ENCODE results near the gene ABCA8. TPM values are rescaled to one million over a fixed set of nuclear protein-coding genes. Genes with fewer than 3 reads are reported as not detected.

Gene ABCA8
- polyA plus RNA-seq, 2 of the 4 experiments (the other 2 are of a cell fraction), result 0.26 to 0.34 TPM

DNA sequence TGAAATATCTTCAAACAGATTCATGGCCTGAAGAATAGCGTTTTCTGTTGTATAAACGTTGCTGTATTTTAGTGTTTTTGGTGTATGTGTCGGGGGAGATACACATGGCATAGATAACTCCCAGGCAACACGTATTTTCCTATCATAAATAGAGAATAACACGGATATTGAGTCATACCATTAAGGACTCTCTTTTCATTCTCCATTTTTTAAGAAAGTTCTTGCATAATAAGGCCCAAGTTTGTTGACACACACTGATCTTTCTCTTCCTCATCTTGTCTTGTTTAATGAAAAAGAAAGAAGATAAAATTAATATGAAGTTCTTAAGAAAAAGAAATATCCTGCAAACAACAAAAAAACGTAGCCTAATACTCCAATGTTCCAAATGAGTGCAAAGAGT is 13.4 kb downstream of the ABCA8 start:
- TF ChIP-seq HOXA7 (CRISPR knock-in tag; IDR thresholded peaks at IDR 0.05) (no peak), ZNF302 (CRISPR knock-in tag; IDR thresholded peaks at IDR 0.05) (no peak), EHMT2 (IDR thresholded peaks at IDR 0.05; ENCODE audit: low read depth) (no peak), CBX8 (IDR thresholded peaks at IDR 0.05) (no peak), KDM1A (IDR thresholded peaks at IDR 0.05; ENCODE audit: low read depth) (no peak), JUNB (IDR thresholded peaks at IDR 0.05) (no peak), SMC3 (IDR thresholded peaks at IDR 0.05) (no peak), CHD4 (IDR thresholded peaks at IDR 0.05; ENCODE audit: borderline replicate concordance) (no peak), BHLHE40 (IDR thresholded peaks at IDR 0.05; ENCODE audit: low read depth, low read length) (no peak)
- DNase-seq (ENCODE audit: low read depth in 1 of 2, low spot score in 1 of 2) (no peak), FAIRE-seq (no peak), ATAC-seq (no peak)
- H3K27ac ChIP-seq, result no peak overlapping the region
- ChIA-PET CTCF (interaction anchor here (0.6 kb wide), 1 partner anchor 10 kb away, joined by 3 read pairs; no protein-coding TSS in a partner anchor), POLR2A (no interaction called here)
- H3K9me3 ChIP-seq, result no peaks in the 10 kb centered on the region
- H3K4me2 ChIP-seq, result no peak overlapping the region
- WGBS (ENCODE audit: missing lambda C conversion rate), result 10% methylated on average over 6 of the region's 6 CpGs
- H3K4me1 ChIP-seq, result no peaks in the 10 kb centered on the region
- H3K4me3 ChIP-seq, result no peak overlapping the region

DNA sequence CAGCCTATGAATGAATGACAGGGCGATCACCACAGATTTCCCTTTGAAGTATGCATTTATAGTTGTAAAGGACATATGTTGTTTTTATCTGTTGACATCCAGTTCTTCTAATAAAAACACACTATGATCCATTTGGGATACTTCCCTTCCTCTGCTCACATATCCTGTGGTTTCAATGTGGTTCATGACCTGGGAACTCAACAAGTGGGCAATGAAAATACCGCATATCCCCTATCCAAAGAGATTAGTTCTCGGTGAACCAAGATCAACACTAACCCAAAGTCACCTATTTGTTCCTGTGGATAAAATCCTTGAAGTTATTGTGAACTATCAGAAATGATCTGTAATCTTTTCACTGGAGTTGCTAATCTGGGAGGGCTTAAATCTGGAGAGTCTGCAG is 16.0 kb downstream of the ABCA8 start:
- TF ChIP-seq TP53 (CRISPR knock-in tag; IDR thresholded peaks at IDR 0.05) (no peak), PHF8 (IDR thresholded peaks at IDR 0.05; ENCODE audit: borderline replicate concordance, low read depth) (no peak), MAFK (IDR thresholded peaks at IDR 0.05; ENCODE audit: partially characterized antibody) (no peak), RAD21 (conservative IDR thresholded peaks at IDR 0.05 in 1 of 2, IDR thresholded peaks at IDR 0.05 in 1 of 2) (no peak), HDAC2 (IDR thresholded peaks at IDR 0.05) (no peak), MYC (IDR thresholded peaks at IDR 0.05; ENCODE audit: borderline replicate concordance, low read length) (no peak), FOSL2 (IDR thresholded peaks at IDR 0.05) (no peak), FOSL2 (CRISPR knock-in tag; IDR thresholded peaks at IDR 0.05) (no peak), KDM1A (IDR thresholded peaks at IDR 0.05; ENCODE audit: low read depth) (no peak), HOXA7 (CRISPR knock-in tag; IDR thresholded peaks at IDR 0.05) (no peak), ZNF302 (CRISPR knock-in tag; IDR thresholded peaks at IDR 0.05) (no peak)
- TF ChIP-seq, protein P1, sequence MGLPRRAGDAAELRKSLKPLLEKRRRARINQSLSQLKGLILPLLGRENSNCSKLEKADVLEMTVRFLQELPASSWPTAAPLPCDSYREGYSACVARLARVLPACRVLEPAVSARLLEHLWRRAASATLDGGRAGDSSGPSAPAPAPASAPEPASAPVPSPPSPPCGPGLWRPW (IDR thresholded peaks at IDR 0.05), result no peak
- TF ChIP-seq, protein P2, sequence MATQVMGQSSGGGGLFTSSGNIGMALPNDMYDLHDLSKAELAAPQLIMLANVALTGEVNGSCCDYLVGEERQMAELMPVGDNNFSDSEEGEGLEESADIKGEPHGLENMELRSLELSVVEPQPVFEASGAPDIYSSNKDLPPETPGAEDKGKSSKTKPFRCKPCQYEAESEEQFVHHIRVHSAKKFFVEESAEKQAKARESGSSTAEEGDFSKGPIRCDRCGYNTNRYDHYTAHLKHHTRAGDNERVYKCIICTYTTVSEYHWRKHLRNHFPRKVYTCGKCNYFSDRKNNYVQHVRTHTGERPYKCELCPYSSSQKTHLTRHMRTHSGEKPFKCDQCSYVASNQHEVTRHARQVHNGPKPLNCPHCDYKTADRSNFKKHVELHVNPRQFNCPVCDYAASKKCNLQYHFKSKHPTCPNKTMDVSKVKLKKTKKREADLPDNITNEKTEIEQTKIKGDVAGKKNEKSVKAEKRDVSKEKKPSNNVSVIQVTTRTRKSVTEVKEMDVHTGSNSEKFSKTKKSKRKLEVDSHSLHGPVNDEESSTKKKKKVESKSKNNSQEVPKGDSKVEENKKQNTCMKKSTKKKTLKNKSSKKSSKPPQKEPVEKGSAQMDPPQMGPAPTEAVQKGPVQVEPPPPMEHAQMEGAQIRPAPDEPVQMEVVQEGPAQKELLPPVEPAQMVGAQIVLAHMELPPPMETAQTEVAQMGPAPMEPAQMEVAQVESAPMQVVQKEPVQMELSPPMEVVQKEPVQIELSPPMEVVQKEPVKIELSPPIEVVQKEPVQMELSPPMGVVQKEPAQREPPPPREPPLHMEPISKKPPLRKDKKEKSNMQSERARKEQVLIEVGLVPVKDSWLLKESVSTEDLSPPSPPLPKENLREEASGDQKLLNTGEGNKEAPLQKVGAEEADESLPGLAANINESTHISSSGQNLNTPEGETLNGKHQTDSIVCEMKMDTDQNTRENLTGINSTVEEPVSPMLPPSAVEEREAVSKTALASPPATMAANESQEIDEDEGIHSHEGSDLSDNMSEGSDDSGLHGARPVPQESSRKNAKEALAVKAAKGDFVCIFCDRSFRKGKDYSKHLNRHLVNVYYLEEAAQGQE (IDR thresholded peaks at IDR 0.05), result no peak
- Histone ChIP-seq H3K4me1 (no peaks in the 10 kb centered on the region), H3K4me2 (no peak overlapping the region), H3K9me3 (no peaks in the 10 kb centered on the region), H3K4me3 (no peak overlapping the region), H3K27ac (no peak overlapping the region)
- FAIRE-seq (no peak), ATAC-seq (no peak), DNase-seq (ENCODE audit: low read depth in 1 of 2, low spot score in 1 of 2) (no peak)
- WGBS (ENCODE audit: missing lambda C conversion rate), result 35% methylated on average over 3 of the region's 3 CpGs
- CTCF ChIA-PET, result no interaction called here
- POLR2A ChIA-PET, result no interaction called here

DNA sequence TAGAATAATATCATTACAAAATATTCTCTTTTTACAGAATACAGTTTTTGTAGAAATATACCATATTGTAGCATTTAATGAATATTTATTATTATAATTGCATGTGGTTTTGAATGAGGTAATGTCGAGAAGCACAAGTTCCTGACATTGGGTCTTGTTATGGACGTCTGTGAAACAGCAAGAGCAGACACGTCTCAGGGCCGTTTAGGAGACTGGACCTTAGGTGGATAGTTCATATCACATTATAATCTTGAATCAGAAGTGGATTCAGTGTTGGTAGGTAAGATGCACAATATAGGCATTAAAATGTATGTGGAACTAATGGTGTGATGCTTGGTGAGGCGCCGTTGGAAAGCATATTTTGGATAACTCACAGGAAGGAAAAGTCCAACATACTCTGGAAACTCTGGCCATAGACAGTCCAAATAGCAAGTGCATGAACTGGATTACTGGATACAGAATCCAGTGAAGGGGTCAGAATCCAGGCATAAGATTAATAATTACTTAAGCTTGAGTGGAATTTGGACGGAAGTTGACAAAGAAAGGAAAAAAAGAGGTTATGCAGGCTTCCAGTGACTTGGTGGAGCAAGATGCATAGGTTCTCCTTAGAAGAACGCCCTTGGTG is 17.2 kb downstream of the ABCA8 start:
- no peak for TF ChIP-seq CHD4 (IDR thresholded peaks at IDR 0.05; ENCODE audit: borderline replicate concordance)
- TF ChIP-seq FOSL2 (IDR thresholded peaks at IDR 0.05), result no peak
- TF ChIP-seq FOSL2 (CRISPR knock-in tag; IDR thresholded peaks at IDR 0.05), result no peak
- no peak for TF ChIP-seq GATA3 (IDR thresholded peaks at IDR 0.05; ENCODE audit: borderline replicate concordance)
- no peak for TF ChIP-seq TP53 (CRISPR knock-in tag; IDR thresholded peaks at IDR 0.05)
- TF ChIP-seq POLR2A (IDR thresholded peaks at IDR 0.05; ENCODE audit: low read length), result no peak
- TF ChIP-seq HEYL (CRISPR knock-in tag; IDR thresholded peaks at IDR 0.05), result no peak
- TF ChIP-seq HOXB13 (CRISPR knock-in tag; IDR thresholded peaks at IDR 0.05; ENCODE audit: low read depth), result no peak
- TF ChIP-seq FOXS1 (CRISPR knock-in tag; IDR thresholded peaks at IDR 0.05), result no peak
- TF ChIP-seq NPAS2 (CRISPR knock-in tag; IDR thresholded peaks at IDR 0.05; ENCODE audit: borderline replicate concordance), result no peak
- TF ChIP-seq POLR2AphosphoS2 (conservative IDR thresholded peaks at IDR 0.05; ENCODE audit: low read length), result no peak
- TF ChIP-seq, protein P3, sequence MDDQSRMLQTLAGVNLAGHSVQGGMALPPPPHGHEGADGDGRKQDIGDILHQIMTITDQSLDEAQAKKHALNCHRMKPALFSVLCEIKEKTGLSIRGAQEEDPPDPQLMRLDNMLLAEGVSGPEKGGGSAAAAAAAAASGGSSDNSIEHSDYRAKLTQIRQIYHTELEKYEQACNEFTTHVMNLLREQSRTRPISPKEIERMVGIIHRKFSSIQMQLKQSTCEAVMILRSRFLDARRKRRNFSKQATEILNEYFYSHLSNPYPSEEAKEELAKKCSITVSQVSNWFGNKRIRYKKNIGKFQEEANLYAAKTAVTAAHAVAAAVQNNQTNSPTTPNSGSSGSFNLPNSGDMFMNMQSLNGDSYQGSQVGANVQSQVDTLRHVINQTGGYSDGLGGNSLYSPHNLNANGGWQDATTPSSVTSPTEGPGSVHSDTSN (IDR thresholded peaks at IDR 0.05), result no peak
- TF ChIP-seq NFE2L2 (conservative IDR thresholded peaks at IDR 0.05; ENCODE audit: low read length), result no peak
- TF ChIP-seq PHF8 (IDR thresholded peaks at IDR 0.05; ENCODE audit: borderline replicate concordance, low read depth), result no peak
- no peak for TF ChIP-seq KDM1A (IDR thresholded peaks at IDR 0.05; ENCODE audit: low read depth)
- TF ChIP-seq, protein P1 (IDR thresholded peaks at IDR 0.05), result no peak
- TF ChIP-seq KDM5A (IDR thresholded peaks at IDR 0.05), result no peak
- TF ChIP-seq HOXB5 (CRISPR knock-in tag; IDR thresholded peaks at IDR 0.05), result no peak
- no peak for TF ChIP-seq NR3C1 (IDR thresholded peaks at IDR 0.05)
- TF ChIP-seq MYC (IDR thresholded peaks at IDR 0.05; ENCODE audit: borderline replicate concordance, low read length), result no peak
- H3K4me3 ChIP-seq, result no peak overlapping the region
- H3K4me2 ChIP-seq, result no peak overlapping the region
- 35% methylated on average over 8 of the region's 8 CpGs for WGBS (ENCODE audit: missing lambda C conversion rate)
- no peak for ATAC-seq
- FAIRE-seq, result no peak
- H3K27ac ChIP-seq, result no peak overlapping the region
- DNase-seq (ENCODE audit: low read depth in 1 of 2, low spot score in 1 of 2), result no peak
- H3K4me1 ChIP-seq, result no peaks in the 10 kb centered on the region
- POLR2A ChIA-PET, result no interaction called here
- H3K9me3 ChIP-seq, result no peaks in the 10 kb centered on the region
- CTCF ChIA-PET, result no interaction called here
